Osteocyte (in vitro differentiated cells): Measurements from ENCODE around the gene PRUNE2. TPM values are rescaled to one million over a fixed set of nuclear protein-coding genes. Genes with fewer than 3 reads are reported as not detected.

Experiments
- DNase-seq: peaks from one replicate; pipeline ENCODE4 v3.0.0; 2021; ENCODE audit warnings: mixed read lengths; ENCODE audit not compliant: unreplicated experiment; ENCODE audit errors: extremely low spot score
- H3K27ac Mint-ChIP-seq: one replicate; pipeline ENCODE4 v1.8.0; 2021; ENCODE audit warnings: mild to moderate bottlenecking, mixed read lengths; ENCODE audit not compliant: unreplicated experiment
- H3K27me3 Mint-ChIP-seq: one replicate; pipeline ENCODE4 v1.8.0; 2021; ENCODE audit warnings: mixed read lengths; ENCODE audit not compliant: unreplicated experiment
- H3K36me3 Mint-ChIP-seq: one replicate; pipeline ENCODE4 v1.8.0; 2021; ENCODE audit warnings: mixed read lengths; ENCODE audit not compliant: unreplicated experiment
- H3K4me1 Mint-ChIP-seq: one replicate; pipeline ENCODE4 v1.8.0; 2021; ENCODE audit warnings: mixed read lengths; ENCODE audit not compliant: unreplicated experiment
- H3K4me3 Mint-ChIP-seq: one replicate; pipeline ENCODE4 v1.8.0; 2021; ENCODE audit warnings: mild to moderate bottlenecking, moderate library complexity, mixed read lengths; ENCODE audit not compliant: unreplicated experiment
- H3K9me3 Mint-ChIP-seq: one replicate; pipeline ENCODE4 v1.8.0; 2021; ENCODE audit warnings: mixed read lengths; ENCODE audit not compliant: unreplicated experiment
- total RNA-seq: library from RNA; stranded (reverse); gene quantifications from 2 replicates; pipeline ENCODE4 v1.2.1, GENCODE V29; 2021
- TF ChIP-seq, protein P1 (sequence below): fragments of 200-600 bp; sonication (generic); IDR thresholded peaks from 2 replicates; pipeline ENCODE4 v1.5.0; 2021; ENCODE audit warnings: antibody characterized with exemption, mild to moderate bottlenecking, moderate library complexity

Gene PRUNE2
- total RNA-seq, 1 donor from 2014 or later: 1.0 TPM

DNA sequence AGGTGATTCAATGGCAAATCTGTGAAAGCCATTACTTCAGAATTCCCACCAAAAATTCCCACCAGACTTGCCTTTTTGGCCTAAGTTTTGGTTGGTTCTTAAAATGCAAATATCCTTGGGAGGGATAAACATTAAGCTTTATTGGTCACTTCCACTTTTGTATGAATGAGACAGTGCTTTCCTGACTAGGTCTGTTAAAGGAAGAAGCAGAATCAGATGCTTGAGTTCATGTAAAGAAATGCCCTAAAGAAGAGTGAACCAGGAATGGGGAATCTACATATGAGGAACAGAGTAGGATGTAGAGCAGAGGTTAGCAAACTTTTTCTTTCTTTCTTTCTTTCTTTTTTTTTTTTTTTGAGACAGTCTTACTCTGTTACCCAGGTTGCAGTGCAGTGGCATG is 317.6 kb downstream of the PRUNE2 start:
- no peak overlapping the region for H3K4me3 Mint-ChIP-seq
- TF ChIP-seq, protein P1, sequence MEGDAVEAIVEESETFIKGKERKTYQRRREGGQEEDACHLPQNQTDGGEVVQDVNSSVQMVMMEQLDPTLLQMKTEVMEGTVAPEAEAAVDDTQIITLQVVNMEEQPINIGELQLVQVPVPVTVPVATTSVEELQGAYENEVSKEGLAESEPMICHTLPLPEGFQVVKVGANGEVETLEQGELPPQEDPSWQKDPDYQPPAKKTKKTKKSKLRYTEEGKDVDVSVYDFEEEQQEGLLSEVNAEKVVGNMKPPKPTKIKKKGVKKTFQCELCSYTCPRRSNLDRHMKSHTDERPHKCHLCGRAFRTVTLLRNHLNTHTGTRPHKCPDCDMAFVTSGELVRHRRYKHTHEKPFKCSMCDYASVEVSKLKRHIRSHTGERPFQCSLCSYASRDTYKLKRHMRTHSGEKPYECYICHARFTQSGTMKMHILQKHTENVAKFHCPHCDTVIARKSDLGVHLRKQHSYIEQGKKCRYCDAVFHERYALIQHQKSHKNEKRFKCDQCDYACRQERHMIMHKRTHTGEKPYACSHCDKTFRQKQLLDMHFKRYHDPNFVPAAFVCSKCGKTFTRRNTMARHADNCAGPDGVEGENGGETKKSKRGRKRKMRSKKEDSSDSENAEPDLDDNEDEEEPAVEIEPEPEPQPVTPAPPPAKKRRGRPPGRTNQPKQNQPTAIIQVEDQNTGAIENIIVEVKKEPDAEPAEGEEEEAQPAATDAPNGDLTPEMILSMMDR: no peak
- no peak overlapping the region for H3K27ac Mint-ChIP-seq
- H3K36me3 Mint-ChIP-seq: no peaks in the 10 kb centered on the region
- H3K4me1 Mint-ChIP-seq: peaks cover 12% of the 10 kb centered on the region
- peaks cover 4% of the 10 kb centered on the region for H3K27me3 Mint-ChIP-seq
- no peak for DNase-seq
- no peaks in the 10 kb centered on the region for H3K9me3 Mint-ChIP-seq

- TF ChIP-seq, protein P1: no peak
- no peak overlapping the region for H3K27ac Mint-ChIP-seq
- peaks cover 3% of the 10 kb centered on the region for H3K4me1 Mint-ChIP-seq
- H3K9me3 Mint-ChIP-seq: no peaks in the 10 kb centered on the region
- no peak overlapping the region for H3K4me3 Mint-ChIP-seq
- H3K36me3 Mint-ChIP-seq: no peaks in the 10 kb centered on the region
- DNase-seq: peak; percentile 10
- H3K27me3 Mint-ChIP-seq: peaks cover 4% of the 10 kb centered on the region
Observed at GRCh38 chr9:76586390-76587314, 319.3 kb downstream of the PRUNE2 start.

GRCh38 chr9:76585487-76586389 is 320.2 kb downstream of the PRUNE2 start:
- Mint-ChIP-seq H3K4me1 (peaks cover 7% of the 10 kb centered on the region), H3K4me3 (no peak overlapping the region), H3K36me3 (no peaks in the 10 kb centered on the region), H3K27ac (no peak overlapping the region), H3K9me3 (no peaks in the 10 kb centered on the region), H3K27me3 (peaks cover 1% of the 10 kb centered on the region)
- TF ChIP-seq, protein P1: no peak
- no peak for DNase-seq

DNA sequence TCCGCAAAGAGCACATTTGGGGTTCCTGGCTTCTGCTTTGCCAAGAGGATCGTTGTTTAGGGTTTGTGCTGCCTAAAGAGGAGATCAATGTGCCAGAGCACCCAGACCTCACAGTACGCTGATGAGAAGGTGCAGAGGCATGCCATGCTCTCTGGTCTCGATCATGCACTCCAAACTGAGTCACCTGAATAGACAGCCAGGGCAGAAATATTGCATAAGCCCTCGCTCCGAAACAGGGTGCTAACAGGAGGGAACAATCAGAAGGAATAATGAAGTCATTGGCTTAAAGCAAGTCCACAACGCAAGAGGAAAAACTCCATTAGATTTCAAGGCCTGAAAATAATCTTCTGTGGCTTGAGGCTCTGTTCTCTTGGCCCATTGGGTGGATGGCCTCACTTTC is 322.7 kb downstream of the PRUNE2 start:
- Mint-ChIP-seq H3K9me3 (no peaks in the 10 kb centered on the region), H3K36me3 (no peaks in the 10 kb centered on the region), H3K27ac (no peak overlapping the region), H3K4me3 (no peak overlapping the region), H3K27me3 (no peaks in the 10 kb centered on the region), H3K4me1 (peaks cover 10% of the 10 kb centered on the region)
- DNase-seq: no peak
- TF ChIP-seq, protein P1: no peak

DNA sequence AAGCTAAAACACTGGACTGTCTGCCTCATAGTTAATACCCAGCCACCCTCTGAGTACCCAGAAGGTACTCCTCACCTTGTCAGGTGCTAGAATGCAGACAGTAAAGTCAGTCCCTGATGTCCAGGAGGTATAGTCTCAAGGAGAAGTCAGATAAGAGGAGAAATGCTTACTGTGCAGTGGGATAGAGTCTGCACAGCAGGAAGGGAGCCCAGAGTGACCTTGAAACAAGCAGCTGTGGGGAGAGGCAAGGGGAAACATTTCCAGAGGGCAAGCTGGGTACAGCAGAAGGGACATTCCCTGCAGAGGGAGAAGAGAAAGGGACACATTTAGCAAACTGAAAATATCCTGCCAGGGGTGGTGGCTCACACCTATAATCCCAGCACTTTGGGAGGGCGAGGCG is 324.2 kb downstream of the PRUNE2 start:
- Mint-ChIP-seq H3K9me3 (no peaks in the 10 kb centered on the region), H3K27me3 (no peaks in the 10 kb centered on the region), H3K4me3 (no peak overlapping the region), H3K36me3 (no peaks in the 10 kb centered on the region), H3K27ac (no peak overlapping the region), H3K4me1 (peaks cover 10% of the 10 kb centered on the region)
- TF ChIP-seq, protein P1: no peak
- peak; percentile 56 for DNase-seq
